GM12873 (cell line): ENCODE measurements around the gene ITK.

ENCODE experiments used
- TF ChIP-seq, protein P1 (sequence below): IDR thresholded peaks from 2 replicates; pipeline ENCODE4 v1.5.1; 2012; ENCODE audit warnings: low read depth, mild to moderate bottlenecking, moderate library complexity, low read length, control low read depth; ENCODE audit not compliant: insufficient read depth; ENCODE audit errors: missing control alignments

ITK gene

DNA sequence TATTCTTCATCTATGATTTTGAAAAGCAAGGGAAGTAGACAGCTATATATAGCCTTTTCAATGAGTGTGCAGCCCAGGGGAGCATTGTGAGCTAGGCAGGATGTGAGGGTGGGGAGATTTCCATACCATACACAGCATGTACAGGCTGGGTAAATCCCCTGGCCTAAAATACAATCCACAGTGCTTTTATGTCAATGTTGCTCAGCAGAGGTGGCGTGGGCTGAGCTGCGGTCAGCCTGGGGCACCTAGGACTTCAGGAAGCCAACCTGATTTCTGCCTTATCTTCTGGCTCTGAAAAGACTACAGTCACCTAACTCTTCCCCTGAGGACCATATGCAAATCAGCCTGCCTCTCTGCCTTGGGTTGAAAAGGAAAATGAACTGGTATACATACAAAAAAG is 8.2 kb upstream of the ITK start:
- TF ChIP-seq, protein P1, sequence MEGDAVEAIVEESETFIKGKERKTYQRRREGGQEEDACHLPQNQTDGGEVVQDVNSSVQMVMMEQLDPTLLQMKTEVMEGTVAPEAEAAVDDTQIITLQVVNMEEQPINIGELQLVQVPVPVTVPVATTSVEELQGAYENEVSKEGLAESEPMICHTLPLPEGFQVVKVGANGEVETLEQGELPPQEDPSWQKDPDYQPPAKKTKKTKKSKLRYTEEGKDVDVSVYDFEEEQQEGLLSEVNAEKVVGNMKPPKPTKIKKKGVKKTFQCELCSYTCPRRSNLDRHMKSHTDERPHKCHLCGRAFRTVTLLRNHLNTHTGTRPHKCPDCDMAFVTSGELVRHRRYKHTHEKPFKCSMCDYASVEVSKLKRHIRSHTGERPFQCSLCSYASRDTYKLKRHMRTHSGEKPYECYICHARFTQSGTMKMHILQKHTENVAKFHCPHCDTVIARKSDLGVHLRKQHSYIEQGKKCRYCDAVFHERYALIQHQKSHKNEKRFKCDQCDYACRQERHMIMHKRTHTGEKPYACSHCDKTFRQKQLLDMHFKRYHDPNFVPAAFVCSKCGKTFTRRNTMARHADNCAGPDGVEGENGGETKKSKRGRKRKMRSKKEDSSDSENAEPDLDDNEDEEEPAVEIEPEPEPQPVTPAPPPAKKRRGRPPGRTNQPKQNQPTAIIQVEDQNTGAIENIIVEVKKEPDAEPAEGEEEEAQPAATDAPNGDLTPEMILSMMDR = no peak

DNA sequence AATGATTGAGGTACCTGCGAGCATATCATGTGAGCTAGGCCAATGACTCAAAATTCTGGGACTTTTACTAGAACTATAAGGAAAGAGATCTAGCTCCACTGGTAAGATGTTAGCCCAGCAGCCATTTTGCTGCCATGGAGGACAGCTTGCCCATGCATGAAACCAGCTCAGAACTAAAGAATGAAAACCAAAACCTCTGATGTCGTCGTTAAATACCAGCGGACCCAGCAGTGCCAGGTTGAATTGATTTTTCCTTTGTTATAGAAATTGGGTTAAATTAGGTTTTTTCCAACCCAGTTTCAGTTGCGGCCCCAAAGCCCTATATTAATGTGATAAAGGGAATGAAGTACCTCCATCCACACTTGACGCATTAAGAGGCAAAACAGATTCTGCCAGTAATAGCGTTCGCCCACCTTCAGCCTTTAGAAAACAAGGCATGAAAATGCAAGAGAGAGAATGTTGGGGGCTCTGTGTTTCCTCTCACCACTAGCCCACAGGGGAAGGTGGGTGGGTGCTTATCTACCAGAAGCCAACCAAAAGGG is 5.5 kb upstream of the ITK start:
- TF ChIP-seq, protein P1 = no peak

DNA sequence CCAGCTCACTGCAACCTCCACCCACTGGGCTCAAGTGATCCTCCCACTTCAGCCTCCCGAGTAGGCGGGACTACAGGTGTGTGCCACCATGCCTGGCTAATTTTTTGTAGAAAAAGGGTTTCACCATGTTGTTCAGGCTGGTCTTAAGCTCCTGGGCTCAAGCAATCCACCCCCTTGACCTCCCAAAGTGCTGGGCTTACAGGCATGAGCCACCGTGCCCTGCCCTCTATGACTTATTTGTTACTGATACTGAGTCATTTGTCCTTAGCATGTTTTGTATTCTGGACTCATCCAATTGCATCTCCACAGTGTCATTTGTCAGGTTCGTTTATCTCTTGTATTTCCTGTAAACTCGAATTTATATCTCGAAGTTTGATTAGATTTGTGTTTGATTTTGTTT is 2.7 kb upstream of the ITK start:
- TF ChIP-seq, protein P1 = no peak

DNA sequence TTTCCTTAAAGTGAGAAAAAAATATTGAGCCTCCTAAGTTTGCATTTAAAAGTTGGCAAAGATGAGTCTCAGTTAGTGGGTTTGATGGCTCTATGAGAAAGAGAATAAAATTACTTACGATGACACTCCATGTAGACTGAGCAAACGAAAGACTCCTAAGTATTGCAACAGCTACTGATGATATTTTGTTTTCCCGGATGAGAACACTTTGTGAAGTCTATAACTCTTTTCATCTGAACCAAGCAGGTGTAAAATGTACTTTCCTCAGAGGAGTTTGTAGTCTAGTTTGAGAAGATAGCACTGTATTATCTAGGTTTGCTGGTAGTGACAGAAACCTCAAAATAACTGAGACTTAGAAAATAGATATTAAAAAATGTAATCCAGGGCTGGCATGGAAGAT is 1.7 kb upstream of the ITK start:
- TF ChIP-seq, protein P1 = no peak

DNA sequence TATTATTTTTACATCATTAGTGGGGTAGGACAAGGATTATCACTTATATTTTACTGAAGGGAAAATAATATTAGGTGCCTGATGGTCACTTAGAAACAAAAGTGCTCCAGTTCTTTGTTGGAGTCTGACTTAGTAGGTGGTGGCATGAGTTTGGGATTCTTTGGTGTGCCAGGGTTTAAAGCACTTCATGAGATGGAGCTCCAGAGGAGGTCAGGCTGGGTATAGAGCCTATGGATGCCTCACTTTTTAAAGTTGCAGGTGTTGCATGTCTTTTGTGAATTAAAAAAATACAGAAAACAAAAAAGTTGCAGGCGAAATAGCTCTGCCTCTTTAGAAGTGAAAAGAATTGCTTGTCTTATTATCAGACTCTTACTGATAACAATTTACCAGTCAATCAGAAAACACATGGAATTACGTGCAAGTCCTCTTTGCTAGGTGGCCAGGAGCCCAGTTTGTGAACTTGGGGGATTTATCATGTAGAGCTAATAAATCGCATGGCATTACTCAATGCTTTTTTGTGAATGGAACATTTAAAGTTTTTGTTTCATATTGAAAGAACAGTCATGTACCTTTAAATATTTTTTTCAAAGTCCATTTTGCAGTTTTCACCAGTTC is 1.6 kb downstream of the ITK start:
- TF ChIP-seq, protein P1 = no peak

DNA sequence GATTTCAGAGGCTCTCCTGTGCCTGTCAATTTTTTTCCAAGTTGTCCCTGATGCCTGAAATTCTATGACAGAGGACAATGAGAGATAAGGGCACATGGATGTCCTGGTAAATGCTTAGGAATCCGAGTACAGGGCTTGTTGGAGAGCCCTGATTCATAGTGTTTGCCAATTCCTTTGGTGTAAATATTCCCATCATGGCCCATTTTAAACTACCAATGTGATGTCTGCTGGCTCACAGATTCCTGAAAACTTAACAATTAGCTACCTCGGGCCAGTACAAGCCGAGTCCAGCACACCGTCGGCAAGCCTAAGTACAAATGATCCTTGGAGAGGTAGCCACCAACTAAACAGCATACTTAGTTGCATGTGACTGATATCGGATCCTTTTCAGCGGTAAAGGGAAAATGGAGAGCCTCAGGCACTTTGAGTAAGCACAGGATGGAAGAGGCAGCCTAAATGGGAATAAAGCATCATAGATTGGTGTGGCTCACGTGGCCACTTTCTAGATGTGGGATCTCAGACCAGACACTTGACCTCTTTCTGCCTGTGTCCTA is 3.6 kb downstream of the ITK start:
- TF ChIP-seq, protein P1 = no peak

DNA sequence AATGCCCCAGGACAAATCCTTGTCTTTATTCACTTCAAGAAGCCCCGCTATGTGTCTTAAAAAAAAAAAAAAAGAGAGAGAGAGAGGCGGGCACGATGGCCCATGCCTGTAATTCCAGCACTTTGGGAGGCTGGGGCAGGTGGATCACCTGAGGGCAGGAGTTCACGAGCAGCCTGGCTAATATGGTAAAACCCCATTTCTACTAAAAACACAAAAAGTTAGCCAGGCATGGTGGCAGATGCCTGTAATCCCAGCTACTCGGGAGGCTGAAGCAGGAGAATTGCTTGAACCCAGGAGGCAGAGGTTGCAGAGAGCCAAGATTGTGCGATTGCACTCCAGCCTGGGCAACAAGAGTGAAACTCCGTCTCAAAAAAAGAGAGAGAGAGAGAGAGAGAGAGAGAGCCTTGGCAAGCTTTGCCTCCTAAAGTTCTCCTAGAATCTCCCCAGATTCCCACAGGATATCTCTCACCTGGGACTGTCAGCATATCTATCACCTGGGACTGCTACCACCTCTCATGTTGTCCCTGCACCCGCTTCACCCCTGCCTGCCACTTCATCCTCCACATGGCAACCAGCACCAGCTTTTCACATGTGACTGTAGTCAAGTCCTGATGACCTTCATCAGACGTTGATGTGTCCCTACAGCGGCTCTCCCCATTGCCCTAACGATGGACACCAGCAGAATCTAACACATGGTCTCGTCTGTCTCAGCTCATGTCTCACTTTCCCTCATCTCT is 5.8 kb downstream of the ITK start:
- TF ChIP-seq, protein P1 = no peak
